Aorta (tissue), 5 donors: ENCODE results near the gene CFAP141. TPM values are rescaled to one million over a fixed set of nuclear protein-coding genes. Genes with fewer than 3 reads are reported as not detected.
"Not testable (repeated sequence)": the region's sequence is repeated elsewhere in the genome, so short reads cannot be mapped to it uniquely, and the experiment has no call there.

Source experiments
- ATAC-seq: fragments of 200-7000 bp; cut with Tn5 transposase; one replicate; pipeline ENCODE4 v1.9.1; 2022; ENCODE audit warnings: moderate library complexity; ENCODE audit not compliant: low FRiP score
- DNase-seq, 2 donors: peaks; one replicate each; pipeline ENCODE4 v3.0.0-alpha.2; 2020
- H3K27ac ChIP-seq, 2 donors: one replicate each; pipeline ENCODE4 v1.5.1; 2013; ENCODE audit warnings: low read length in 2 of 2, mild to moderate bottlenecking in 2 of 2, moderate library complexity in 2 of 2, control low read depth in 1 of 2, inconsistent platforms in 1 of 2, low read depth in 1 of 2
- H3K27me3 ChIP-seq, 2 donors: one replicate each; pipeline ENCODE4 v1.6.1; 2013; ENCODE audit warnings: control low read depth in 1 of 2, low read length in 1 of 2, mild to moderate bottlenecking in 1 of 2, moderate library complexity in 1 of 2; ENCODE audit not compliant: insufficient read depth in 2 of 2, control insufficient read depth in 1 of 2
- H3K36me3 ChIP-seq, 2 donors: one replicate each; pipeline ENCODE4 v1.6.1; 2013; ENCODE audit warnings: control low read depth in 1 of 2, low read length in 1 of 2, mild to moderate bottlenecking in 1 of 2; ENCODE audit not compliant: insufficient read depth in 2 of 2, control insufficient read depth in 1 of 2
- H3K4me1 ChIP-seq, 2 donors: one replicate each; pipeline ENCODE4 v1.6.1; 2013; ENCODE audit warnings: low read length in 2 of 2, control low read depth in 1 of 2, mild to moderate bottlenecking in 1 of 2, moderate library complexity in 1 of 2; ENCODE audit not compliant: insufficient read depth in 2 of 2, control insufficient read depth in 1 of 2
- H3K4me3 ChIP-seq, 2 donors: one replicate each; pipeline ENCODE4 v1.5.1; 2013; ENCODE audit warnings: low read length in 2 of 2, control low read depth in 1 of 2, mild to moderate bottlenecking in 1 of 2
- H3K9me3 ChIP-seq: one replicate; pipeline ENCODE4 v1.6.1; 2013; ENCODE audit warnings: mild to moderate bottlenecking, low read length; ENCODE audit not compliant: control insufficient read depth
- WGBS, 2 donors: extraction: QIAGEN DNeasy Blood & Tissue Kit; methylation state at CpG; one replicate each; pipeline ENCODE4 v1.1.7; 2013; 5-methylcytosine and 5-hydroxymethylcytosine counted together
- intact Hi-C, 2 donors: fragments of 100-400 bp; cut with DNase I; formaldehyde crosslinking; loops; one replicate each; pipeline versions ENCODE4 v1.14.2 to v1.15.0; 2022
- long read RNA-seq, 2 donors: library from polyadenylated mRNA; unstranded; transcript quantifications; one replicate each; pipeline ENCODE4 v2.0.0, GENCODE V29; 2020 to 2021
- polyA plus RNA-seq, 2 donors: library from polyadenylated mRNA; stranded (reverse); fragments of 200-250 nt; gene quantifications; one replicate each; pipeline ENCODE4 v1.2.3, GENCODE V29; 2013
- total RNA-seq, 2 donors: library from RNA; stranded (reverse); fragmentation: NEBNext Ultra II Directional; extraction: Animal tissue kit (Norgen Biotek cat#: 25700); gene quantifications; one replicate each; pipeline ENCODE4 v1.2.1, GENCODE V29; 2021
- donor health status: healthy with polysubstance abuse.
- donor health status: Bipolar disorder and iron deficiency.
- donor health status: DM: no; HTN: no; CAD: no.
- donor health status: DM: no; HTN: no; CAD: no.
- donor health status: DM: yes; HTN: yes; CAD: no.

The CFAP141 gene
- total RNA-seq (not detected), polyA plus RNA-seq (not detected)
- long read RNA-seq, donor 1: 0 reads
- long read RNA-seq, donor 2: 0 reads

DNA sequence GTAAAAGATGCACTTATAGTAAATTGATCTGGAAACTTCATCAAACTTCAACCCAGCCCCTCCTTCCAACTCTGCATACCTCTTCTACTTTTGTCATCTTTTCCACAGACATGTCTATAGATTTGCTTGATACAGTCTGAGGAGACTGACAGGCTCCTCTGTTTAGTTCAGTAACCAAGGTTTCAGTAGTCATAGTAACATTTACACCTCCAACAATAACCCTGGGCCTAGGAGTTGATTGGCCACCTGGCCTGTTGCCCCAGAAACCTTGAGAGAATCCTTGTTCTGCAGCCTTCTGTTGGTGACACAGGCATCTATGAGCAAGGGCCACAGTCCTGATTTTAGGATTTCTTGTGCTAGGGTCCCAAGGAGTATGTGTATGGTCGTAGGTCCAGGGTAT lies at the start of gene CFAP141:
Gene CFAP141 (minus strand): TSS at position 138 of the 400 bp plus-strand sequence. CDS start 26 bp downstream, at position 112.
- no peak for DNase-seq
- Histone ChIP-seq H3K27me3 (no peaks in the 10 kb centered on the region), H3K4me3 (no peak within 1 kb of the TSS), H3K36me3 (peaks cover 3 to 4% of the 10 kb centered on the region in 2 donors), H3K27ac (no peak within 1 kb of the TSS), H3K4me1 (no peaks in the 10 kb centered on the region), H3K9me3 (no peaks in the 10 kb centered on the region)
- intact Hi-C loops: no loop called here
- 79 to 82% methylated on average over 1 of the region's 1 CpG for WGBS, 2 donors
- ATAC-seq: no peak

DNA sequence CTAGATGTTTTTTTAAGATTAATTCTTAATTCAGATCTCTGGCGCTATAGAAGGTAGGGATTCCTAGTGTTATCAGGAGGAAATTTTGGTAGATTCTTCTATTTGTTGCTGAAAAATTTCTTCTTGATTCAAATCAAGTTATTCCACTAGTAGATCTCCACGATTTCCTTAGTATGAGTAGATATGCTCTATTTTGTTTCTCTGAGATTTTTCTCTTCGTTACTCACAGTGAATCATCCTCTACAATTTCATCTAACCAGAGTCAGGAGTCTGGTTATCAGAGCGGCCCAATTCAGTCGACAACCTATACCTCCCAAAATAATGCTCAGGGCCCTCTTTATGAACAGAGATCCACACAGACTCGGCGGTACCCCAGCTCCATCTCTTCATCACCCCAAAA lies 47.5 kb upstream of the CFAP141 start:
- DNase-seq: no peak

DNA sequence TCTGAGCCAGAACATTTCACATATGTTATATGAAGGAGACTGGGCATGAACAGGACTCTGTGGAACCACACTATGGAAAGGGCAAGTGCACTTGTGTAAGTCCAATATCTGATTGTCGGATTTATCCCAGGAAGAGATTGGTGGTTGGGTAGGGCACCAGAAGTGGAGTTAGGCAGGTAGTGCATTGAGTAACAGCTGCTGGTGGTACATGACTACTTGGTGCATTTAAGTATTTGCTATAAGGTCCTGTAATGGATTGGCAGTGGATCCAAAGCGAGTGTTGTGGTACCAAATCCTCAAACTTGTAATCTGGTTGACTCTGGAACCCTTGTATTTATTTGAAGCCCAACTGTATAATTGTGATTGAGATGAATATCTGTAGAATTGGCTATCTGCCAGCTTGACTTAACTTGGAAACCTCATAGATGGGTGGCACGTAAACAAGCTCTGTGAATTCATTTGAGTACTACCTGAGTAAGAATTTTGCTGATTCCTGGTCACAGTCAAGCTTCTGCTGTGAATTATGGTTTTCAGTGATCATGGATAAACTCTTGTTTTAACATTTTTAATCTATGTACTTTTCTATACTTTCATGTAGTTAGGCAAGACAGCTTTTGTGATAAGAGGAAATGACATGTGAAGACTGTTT lies 35.7 kb upstream of the CFAP141 start:
- Histone ChIP-seq H3K36me3 (peaks cover 9 to 14% of the 10 kb centered on the region in 2 donors), H3K4me1 (no peaks in the 10 kb centered on the region), H3K4me3 (no peak overlapping the region), H3K9me3 (no peaks in the 10 kb centered on the region), H3K27ac (no peak overlapping the region), H3K27me3 (no peaks in the 10 kb centered on the region)
- intact Hi-C loops: no loop called here
- 78 to 80% methylated on average over 3 of the region's 3 CpGs for WGBS, 2 donors
- ATAC-seq (no peak), DNase-seq (no peak)

More for the DNA sequence above, 47.5 kb upstream of the CFAP141 start:
- H3K4me3 ChIP-seq: no peak overlapping the region
- H3K27me3 ChIP-seq: no peaks in the 10 kb centered on the region
- no peak overlapping the region for H3K27ac ChIP-seq
- no peaks in the 10 kb centered on the region for H3K9me3 ChIP-seq
- WGBS, 2 donors: 91 to 95% methylated on average over 7 of the region's 7 CpGs
- peaks cover 19 to 28% of the 10 kb centered on the region in 2 donors for H3K36me3 ChIP-seq
- intact Hi-C loops: no loop called here
- no peaks in the 10 kb centered on the region for H3K4me1 ChIP-seq
- ATAC-seq: no peak

DNA sequence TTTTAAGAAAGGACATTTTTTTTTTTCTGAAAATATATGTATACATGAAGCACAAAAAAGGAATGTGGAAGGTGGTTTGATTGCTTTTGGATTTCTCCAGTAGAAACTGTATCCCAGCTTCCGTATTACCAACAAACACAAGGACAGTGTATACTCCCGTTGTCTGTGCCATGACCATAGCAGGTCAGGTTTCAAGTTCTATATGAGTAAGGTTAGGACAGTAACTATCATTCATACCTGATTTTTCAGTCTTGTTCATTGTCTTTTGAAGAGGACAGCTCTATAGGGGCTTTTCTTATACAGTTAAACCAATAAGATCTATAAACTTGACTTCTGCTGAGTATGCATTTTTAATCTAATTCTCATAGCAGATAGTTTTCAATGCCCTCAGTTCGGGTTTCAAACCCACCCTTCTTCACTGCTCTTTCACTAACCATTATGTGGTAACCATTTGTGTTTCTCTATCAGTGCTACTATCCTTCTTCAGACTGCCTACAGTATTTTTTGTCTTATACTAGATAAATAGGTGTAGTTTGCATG lies 34.2 kb upstream of the CFAP141 start:
- Histone ChIP-seq H3K9me3 (no peaks in the 10 kb centered on the region), H3K36me3 (peaks cover 8 to 9% of the 10 kb centered on the region in 2 donors), H3K27me3 (no peaks in the 10 kb centered on the region), H3K4me1 (no peaks in the 10 kb centered on the region), H3K27ac (no peak overlapping the region), H3K4me3 (no peak overlapping the region)
- WGBS, 2 donors: 88 to 92% methylated on average over 3 of the region's 3 CpGs
- DNase-seq (no peak), ATAC-seq (no peak)
- intact Hi-C loops: no loop called here

DNA sequence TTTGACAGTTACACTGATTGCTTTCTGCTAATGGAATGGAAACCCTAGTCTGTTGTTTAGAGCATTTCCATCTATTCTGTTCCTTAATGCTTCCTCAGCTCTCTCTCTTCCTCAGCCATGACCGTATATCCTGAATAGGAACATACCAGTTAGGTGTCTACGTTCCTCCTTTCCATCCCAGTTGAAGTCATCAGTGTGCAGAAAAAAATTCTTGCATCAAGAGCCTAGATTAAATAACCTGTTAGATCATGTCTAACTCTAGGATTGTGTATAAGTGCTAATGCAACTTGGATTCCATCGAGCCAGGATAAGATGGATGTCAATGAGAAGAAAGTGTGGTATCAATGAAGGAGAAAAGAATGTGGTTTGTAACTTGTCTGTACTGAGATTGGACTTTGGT lies 33.4 kb upstream of the CFAP141 start:
- DNase-seq: no peak
- Histone ChIP-seq H3K36me3 (peaks cover 9 to 11% of the 10 kb centered on the region in 2 donors), H3K4me3 (no peak overlapping the region)

DNA sequence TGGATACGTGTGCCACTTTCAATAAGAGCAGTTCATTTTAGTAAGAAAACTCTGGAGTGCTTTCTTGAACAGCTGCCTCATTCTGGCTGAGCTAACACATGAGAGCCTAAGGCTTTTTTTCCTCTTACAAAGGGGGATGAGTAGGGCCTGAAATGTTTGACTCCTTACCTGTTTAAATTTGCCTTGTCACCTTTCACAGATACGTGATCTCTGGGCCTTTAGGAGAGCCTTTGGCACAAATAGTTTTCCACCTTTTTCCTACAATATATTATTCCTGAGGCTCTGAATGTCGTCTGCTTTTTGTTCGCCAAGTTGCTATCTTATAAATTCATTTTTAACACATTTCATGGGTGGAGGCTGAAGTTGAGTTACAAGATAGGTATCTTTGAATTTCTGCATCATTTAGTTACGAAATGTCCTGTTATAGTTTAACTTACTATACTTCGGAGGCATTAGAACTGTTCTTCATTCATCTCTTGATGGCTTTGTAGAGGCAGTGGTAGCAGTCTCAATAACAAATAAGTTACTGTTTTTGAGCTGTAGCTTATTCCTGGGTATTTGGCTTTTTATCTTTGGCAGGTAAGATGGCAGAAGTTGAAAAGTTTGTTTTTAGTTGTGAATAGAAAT lies 31.9 kb upstream of the CFAP141 start:
- no peaks in the 10 kb centered on the region for H3K9me3 ChIP-seq
- no peak overlapping the region for H3K27ac ChIP-seq
- 90 to 92% methylated on average over 6 of the region's 6 CpGs for WGBS, 2 donors
- H3K4me1 ChIP-seq: no peaks in the 10 kb centered on the region
- ATAC-seq: no peak
- no peak for DNase-seq
- no peak overlapping the region for H3K4me3 ChIP-seq
- no peaks in the 10 kb centered on the region for H3K27me3 ChIP-seq
- intact Hi-C loops: no loop called here
- H3K36me3 ChIP-seq: peaks cover 8 to 11% of the 10 kb centered on the region in 2 donors

More for the DNA sequence above, 33.4 kb upstream of the CFAP141 start:
- 79 to 86% methylated on average over 3 of the region's 3 CpGs for WGBS, 2 donors
- H3K9me3 ChIP-seq: no peaks in the 10 kb centered on the region
- no peak overlapping the region for H3K27ac ChIP-seq
- no peak for ATAC-seq
- H3K4me1 ChIP-seq: no peaks in the 10 kb centered on the region
- intact Hi-C loops: no loop called here
- no peaks in the 10 kb centered on the region for H3K27me3 ChIP-seq

DNA sequence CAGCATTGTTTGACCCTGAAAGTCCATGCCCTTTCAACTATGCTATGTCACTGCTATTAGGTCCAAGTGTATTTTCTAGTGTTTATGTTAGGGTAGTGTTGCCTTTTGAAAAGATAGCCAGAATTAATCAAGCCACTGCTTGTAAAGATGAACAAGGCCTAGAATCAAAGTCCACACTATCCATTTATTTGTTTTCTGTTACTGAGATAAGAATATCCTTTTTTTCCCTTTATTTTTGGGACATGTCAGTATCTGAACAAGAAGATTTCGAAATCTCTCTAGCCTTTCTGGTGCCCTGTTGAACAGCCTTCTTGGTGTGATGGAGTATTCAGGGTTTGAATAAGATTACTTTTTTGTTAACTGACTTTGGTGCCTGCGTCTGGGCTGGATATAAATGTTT lies 31.3 kb upstream of the CFAP141 start:
- no peak overlapping the region for H3K27ac ChIP-seq
- peaks cover 8 to 11% of the 10 kb centered on the region in 2 donors for H3K36me3 ChIP-seq
- ATAC-seq (no peak), DNase-seq (no peak)
- no peaks in the 10 kb centered on the region for H3K4me1 ChIP-seq
- no peak overlapping the region for H3K4me3 ChIP-seq
- 92% methylated on average over 2 of the region's 2 CpGs for WGBS, 2 donors
- H3K27me3 ChIP-seq: no peaks in the 10 kb centered on the region
- intact Hi-C loops: no loop called here
- H3K9me3 ChIP-seq: no peaks in the 10 kb centered on the region

DNA sequence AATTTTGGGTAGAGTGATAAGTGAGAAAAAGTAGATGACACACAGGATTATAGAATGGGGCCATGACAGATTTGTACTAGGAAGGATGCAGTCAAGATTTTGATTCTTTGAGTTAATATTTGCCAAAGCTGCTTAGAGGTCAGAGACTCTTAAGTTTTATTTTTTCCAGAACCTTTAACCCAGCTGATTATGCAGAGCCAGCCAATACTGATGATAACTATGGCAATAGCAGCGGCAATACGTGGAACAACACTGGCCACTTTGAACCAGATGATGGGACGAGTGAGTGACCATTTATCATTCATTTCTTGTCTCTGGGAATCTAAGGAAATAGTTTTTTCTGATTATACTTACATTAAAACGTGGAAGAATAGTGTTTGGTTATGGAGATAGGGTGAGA lies 30.7 kb upstream of the CFAP141 start:
- DNase-seq: no peak
- H3K36me3 ChIP-seq: peaks cover 8 to 11% of the 10 kb centered on the region in 2 donors
- H3K27me3 ChIP-seq: no peaks in the 10 kb centered on the region
- H3K27ac ChIP-seq: no peak overlapping the region
- H3K4me3 ChIP-seq: no peak overlapping the region
- 84 to 89% methylated on average over 4 of the region's 4 CpGs for WGBS, 2 donors
- no peak for ATAC-seq
- H3K4me1 ChIP-seq: no peaks in the 10 kb centered on the region
- H3K9me3 ChIP-seq: no peaks in the 10 kb centered on the region
- intact Hi-C loops: no loop called here

DNA sequence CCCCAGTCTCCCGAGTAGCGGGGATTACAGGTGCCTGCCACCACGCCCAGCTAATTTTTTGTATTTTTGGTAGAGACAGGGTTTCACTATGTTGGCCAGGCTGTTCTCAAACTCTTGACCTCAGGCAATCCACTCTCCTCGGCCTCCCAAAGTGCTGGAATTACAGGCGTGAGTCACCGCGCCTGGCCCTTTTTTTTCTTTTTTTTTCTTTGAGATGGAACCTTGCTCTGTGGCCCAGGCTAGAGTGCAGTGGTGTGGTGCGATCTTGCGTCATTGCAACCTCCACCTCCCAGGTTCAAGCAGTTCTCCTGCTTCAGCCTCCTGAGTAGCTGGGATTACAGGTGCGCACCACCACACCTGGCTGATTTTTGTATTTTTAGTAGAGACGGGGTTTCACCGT lies 27.0 kb upstream of the CFAP141 start:
- H3K27ac ChIP-seq, H3K9me3 ChIP-seq, DNase-seq, H3K4me1 ChIP-seq, H3K4me3 ChIP-seq, H3K27me3 ChIP-seq, ATAC-seq, intact Hi-C loops: not testable (repeated sequence)
- 95 to 96% methylated on average over 12 of the region's 12 CpGs for WGBS, 2 donors
- peaks cover 9 to 14% of the 10 kb centered on the region in 2 donors for H3K36me3 ChIP-seq
